ENCODE data around the gene SUPT4H1.

Gene SUPT4H1

DNA sequence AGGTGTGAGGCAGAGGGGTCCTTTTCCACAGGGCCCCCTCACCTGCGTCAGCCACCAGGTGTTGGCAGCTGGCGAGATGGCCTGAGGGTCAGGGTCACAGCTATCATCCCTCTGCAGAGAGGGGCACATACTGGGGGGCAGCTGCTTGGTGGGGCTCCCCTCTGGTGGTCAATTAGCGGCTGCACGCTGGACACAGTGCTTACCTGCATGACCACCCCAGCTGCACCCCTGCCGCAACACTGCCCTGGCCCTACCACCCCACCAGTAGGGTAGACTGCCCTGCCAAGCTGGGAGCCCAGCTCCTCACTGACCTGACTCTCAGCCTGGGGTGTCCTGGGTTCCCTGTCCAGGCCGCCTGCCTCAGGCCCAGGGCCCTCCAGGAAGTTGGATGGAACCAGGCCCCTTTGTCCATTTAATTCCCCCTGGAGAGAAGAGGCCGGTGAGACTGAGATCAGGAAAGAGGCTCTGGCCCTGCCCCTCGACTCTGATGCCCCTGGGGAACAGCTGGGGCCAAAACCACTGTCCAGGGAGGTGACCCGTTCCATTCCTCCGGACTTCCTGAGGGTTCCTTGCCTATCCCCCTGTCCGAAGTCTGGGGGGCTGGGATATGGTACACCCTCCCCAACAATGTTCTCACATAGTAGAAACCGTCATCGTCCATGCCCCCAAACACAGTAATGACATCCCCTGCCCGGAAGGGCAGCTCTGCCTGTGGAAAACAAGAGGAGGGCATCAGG is 47.1 kb downstream of the SUPT4H1 start:
- TF ChIP-seq, protein P1, sequence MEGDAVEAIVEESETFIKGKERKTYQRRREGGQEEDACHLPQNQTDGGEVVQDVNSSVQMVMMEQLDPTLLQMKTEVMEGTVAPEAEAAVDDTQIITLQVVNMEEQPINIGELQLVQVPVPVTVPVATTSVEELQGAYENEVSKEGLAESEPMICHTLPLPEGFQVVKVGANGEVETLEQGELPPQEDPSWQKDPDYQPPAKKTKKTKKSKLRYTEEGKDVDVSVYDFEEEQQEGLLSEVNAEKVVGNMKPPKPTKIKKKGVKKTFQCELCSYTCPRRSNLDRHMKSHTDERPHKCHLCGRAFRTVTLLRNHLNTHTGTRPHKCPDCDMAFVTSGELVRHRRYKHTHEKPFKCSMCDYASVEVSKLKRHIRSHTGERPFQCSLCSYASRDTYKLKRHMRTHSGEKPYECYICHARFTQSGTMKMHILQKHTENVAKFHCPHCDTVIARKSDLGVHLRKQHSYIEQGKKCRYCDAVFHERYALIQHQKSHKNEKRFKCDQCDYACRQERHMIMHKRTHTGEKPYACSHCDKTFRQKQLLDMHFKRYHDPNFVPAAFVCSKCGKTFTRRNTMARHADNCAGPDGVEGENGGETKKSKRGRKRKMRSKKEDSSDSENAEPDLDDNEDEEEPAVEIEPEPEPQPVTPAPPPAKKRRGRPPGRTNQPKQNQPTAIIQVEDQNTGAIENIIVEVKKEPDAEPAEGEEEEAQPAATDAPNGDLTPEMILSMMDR (conservative IDR thresholded peaks at IDR 0.05) = no peak
- no peak overlapping the region for H3K27ac ChIP-seq

DNA sequence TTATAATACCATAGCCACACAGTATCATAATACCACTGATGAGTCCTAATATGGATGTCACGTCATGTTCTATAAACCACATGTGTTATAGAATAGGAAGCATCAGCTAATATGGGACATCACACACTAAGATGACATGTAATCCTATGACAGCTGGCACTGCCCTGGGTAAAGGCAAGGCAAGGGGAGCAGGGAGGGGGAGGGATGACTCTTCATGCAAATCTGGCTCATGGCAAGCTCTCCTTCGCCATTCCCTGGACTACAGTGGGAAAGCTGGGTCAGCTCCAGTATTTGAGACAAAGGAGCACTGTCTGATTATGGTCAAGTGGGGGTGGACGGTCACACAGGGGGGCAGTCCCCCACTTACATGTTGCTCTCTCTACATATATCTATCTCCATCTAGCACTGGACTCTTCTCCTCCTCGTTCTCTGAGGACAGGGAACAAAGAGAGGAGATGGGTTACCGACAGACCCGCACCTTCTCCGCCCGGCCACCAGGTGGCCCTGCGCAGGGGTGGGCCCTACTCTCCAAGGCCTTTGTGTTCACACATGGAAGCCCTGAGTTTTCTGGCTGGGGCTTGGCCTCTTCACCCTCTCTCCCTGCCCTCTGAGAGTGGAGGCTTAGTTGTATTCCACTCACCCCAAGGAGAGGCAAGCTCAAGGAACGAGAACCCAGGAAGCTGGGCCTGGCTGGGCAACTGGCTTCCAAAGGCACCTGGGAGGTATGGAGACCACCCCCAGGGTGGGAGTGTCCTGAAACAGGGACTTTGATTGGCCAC is 47.8 kb downstream of the SUPT4H1 start:
- no peak overlapping the region for H3K27ac ChIP-seq

DNA sequence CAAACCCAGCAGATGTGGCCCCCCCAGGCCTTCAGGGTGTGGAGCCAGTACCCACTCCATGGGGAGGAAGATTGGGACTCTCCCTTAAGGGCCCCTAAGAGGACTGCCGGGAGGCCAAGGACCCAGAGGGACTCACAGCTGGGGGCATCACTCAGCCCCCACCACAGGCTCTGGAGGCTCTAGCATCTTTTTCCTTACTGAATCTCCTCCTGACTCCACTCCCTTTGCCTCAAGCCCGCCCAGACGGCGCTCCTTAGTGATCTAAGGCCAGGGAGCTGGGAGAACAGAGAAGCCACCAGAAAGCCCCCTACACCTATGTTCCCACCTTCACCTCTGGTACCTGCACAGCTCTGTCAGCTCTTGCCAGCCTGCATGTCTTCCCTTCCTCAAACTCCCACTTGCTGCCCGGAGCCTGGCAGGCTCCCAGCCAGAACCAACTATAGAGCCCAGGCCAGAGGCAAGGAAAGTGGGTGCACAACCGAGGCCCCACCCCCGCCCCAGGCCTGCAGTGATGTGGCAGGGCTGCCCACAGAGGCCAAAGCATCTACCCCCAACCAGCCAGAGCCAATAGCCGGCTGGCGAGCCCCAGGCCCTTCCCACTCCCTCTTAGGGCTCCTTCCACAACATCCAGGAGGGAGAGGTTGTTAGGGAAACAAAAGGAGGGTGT is 48.9 kb downstream of the SUPT4H1 start:
- H3K27ac ChIP-seq = no peak overlapping the region
- TF ChIP-seq, protein P1 (conservative IDR thresholded peaks at IDR 0.05) = no peak

More for the DNA sequence above, 47.8 kb downstream of the SUPT4H1 start:
- TF ChIP-seq, protein P1 (conservative IDR thresholded peaks at IDR 0.05) = peak; percentile 79

DNA sequence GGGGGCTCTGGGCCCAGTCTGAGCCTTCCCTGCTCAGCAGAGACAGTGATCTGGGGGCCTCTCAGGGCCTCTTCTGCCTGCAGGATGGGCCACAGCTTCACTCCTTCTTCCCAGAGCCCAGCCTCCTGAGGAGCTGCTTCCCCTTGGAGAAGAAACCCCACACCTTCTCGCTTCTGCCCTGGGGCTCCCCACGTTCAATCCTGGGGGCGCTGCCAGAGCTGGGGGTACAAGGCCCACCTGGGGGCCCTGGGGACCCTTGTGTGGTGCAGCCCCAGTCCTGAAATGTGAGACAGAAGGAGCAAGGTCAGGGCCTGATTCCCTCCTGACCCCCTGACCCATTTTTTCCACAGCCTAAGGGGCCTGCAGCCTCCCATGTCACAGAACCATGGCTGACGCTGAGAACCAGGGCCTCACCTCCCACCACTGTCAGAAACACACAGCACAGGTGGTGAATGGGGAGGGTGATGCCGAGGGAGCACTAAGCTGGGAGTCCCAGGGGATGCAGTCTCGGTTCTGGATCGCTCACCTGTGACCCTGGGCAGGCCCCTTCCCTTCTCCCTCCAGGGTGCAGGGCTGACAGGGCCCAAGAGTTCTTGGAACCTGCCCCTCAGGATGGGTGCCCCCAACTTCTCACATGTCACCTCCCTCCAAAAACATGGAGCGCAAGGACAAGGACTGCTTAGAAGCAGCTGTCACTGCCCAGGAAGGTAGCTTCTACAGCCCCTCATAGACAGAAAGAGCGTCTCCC is 49.7 kb downstream of the SUPT4H1 start:
- TF ChIP-seq, protein P1 (conservative IDR thresholded peaks at IDR 0.05) = no peak
- no peak overlapping the region for H3K27ac ChIP-seq

DNA sequence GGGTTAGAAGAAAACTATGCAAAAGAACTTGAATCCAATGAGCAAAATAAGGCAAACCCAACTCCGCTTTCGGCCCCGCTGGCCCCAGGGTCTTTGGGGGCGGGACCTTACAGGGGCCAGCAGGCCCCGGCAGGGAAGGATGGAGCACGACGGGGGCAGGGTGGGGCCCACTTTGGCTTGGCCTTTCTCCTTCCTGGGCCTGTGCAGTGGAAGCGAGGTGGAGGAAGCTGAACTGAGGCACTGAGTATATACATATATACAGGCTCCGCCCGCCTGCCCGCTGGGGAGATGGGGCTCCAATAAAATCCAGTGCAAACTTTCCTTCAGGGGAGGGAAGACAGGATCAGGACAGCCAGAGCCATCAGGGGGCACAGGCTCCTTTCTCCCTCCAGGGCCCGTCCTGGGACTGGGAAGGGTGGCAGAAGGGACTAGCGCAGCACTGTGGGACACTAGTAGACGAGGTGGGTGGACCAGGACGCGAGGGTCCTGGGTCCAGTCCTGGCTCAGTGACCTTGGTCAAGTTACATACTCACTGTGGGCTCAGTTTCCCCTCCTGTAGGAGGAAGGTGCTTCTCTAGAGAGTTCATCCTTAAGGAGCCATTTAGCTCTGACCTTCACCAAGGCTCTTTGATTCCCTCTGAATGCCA is 50.4 kb downstream of the SUPT4H1 start:
- TF ChIP-seq, protein P1 (conservative IDR thresholded peaks at IDR 0.05) = no peak

DNA sequence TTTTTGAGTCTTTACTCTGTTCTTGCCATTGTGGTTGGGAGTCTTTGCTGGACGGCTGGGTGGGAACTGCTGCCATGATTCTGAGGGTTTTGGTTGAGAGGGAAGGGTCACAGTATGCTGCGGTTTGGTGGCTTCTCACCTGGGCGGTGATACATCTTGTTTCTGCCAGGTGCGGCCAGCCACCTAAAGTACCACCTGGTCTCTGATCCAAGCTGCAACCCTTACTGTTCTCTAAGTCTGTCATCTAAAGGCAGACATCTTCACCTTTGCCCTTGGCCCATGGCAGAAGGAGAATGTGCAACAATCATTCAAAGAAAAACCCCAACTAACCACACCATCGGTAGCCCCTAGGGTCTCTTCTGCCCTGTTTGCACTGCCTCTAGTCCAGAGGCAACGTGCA is 51.7 kb downstream of the SUPT4H1 start:
- H3K27ac ChIP-seq = no peak overlapping the region
- TF ChIP-seq, protein P1 (conservative IDR thresholded peaks at IDR 0.05) = no peak

More for the DNA sequence above, 50.4 kb downstream of the SUPT4H1 start:
- no peak overlapping the region for H3K27ac ChIP-seq

All from VCaP (cell line).